Measurements from ENCODE around the gene SLX9. TPM values are rescaled to one million over a fixed set of nuclear protein-coding genes. Genes with fewer than 3 reads are reported as not detected.

SLX9 gene
- polyA plus RNA-seq, 1 of the 3 experiments (the other 2 are of a cell fraction) = 42.9 TPM

GRCh38 chr21:44947930-44948331 is 8.1 kb downstream of the SLX9 start (continued):
- TF ChIP-seq IRF3 (IDR thresholded peaks at IDR 0.05; ENCODE audit: low read depth, low read length) (no peak), TAF1 (IDR thresholded peaks at IDR 0.05; ENCODE audit: borderline replicate concordance, low read depth, low read length) (no peak), PBX3 (IDR thresholded peaks at IDR 0.05) (no peak)

- no peak for DNase-seq
- TF ChIP-seq TEAD4 (IDR thresholded peaks at IDR 0.05; ENCODE audit: borderline replicate concordance, insufficient read depth) (no peak), NFIC (IDR thresholded peaks at IDR 0.05; ENCODE audit: borderline replicate concordance) (no peak), JUND (IDR thresholded peaks at IDR 0.05) (no peak), CHD2 (IDR thresholded peaks at IDR 0.05; ENCODE audit: low read length, partially characterized antibody) (no peak), GATA2 (CRISPR knock-in tag; IDR thresholded peaks at IDR 0.05) (no peak), CTCF (IDR thresholded peaks at IDR 0.05) (no peak), NRF1 (IDR thresholded peaks at IDR 0.05; ENCODE audit: low read depth, low read length) (no peak), IRF3 (IDR thresholded peaks at IDR 0.05; ENCODE audit: low read depth, low read length) (no peak), TCF12 (IDR thresholded peaks at IDR 0.05) (no peak), USF2 (IDR thresholded peaks at IDR 0.05; ENCODE audit: borderline replicate concordance, low read depth, low read length) (no peak), MXI1 (IDR thresholded peaks at IDR 0.05; ENCODE audit: low read depth, low read length) (no peak), ZBTB33 (IDR thresholded peaks at IDR 0.05; ENCODE audit: borderline replicate concordance, low read depth) (no peak), TAF1 (IDR thresholded peaks at IDR 0.05; ENCODE audit: borderline replicate concordance, low read depth, low read length) (no peak), RAD21 (IDR thresholded peaks at IDR 0.05; ENCODE audit: low read length) (no peak), SMC3 (IDR thresholded peaks at IDR 0.05; ENCODE audit: low read depth, low read length) (no peak)
- Histone ChIP-seq H3K9ac (no peak overlapping the region), H3K9me3 (no peaks in the 10 kb centered on the region), H3K27me3 (ENCODE audit: insufficient read depth) (no peaks in the 10 kb centered on the region), H3K4me2 (no peak overlapping the region), H3K36me3 (replicated peaks in 1 of 2; ENCODE audit: control insufficient read depth in 1 of 2, insufficient read depth in 2 of 2, low read length in 1 of 2) (peaks cover 7 to 42% of the 10 kb centered on the region in 2 experiments), H3F3A (replicated peaks; ENCODE audit: insufficient read depth) (no peaks in the 10 kb centered on the region), H4K20me1 (ENCODE audit: insufficient read depth) (peaks cover 33% of the 10 kb centered on the region), H3K79me2 (ENCODE audit: insufficient read depth) (peaks cover 61% of the 10 kb centered on the region; the same call in 1 of the 2 replicates), H3K9me2 (no peaks in the 10 kb centered on the region), H3K27ac (ENCODE audit: low read depth in 2 of 2, low read length in 1 of 2) (no peak overlapping the region), H2AFZ (ENCODE audit: low read depth) (no peak overlapping the region), H3K4me3 (ENCODE audit: low read depth in 2 of 2, low read length in 1 of 2) (no peak overlapping the region), H3K4me1 (ENCODE audit: control insufficient read depth in 1 of 2, insufficient read depth in 2 of 2, low read depth in 1 of 2, low read length in 1 of 2) (peaks cover 0 to 2% of the 10 kb centered on the region in 2 experiments; a peak in 1 of 4 replicates)
- ChIA-PET POLR2A (interaction anchor here (0.6 to 0.8 kb wide), 3 partner anchors 16 to 178 kb away, joined by 3 to 5 read pairs (median 3); no protein-coding TSS in a partner anchor), CTCF (interaction anchor here (0.6 to 16.8 kb wide), 25 partner anchors 10 to 1022 kb away, joined by 3 to 357 read pairs (median 4); partner anchors contain the start of gene UBE2G2)
- 95% methylated on average over 9 of the region's 16 CpGs for WGBS (ENCODE audit: low lambda C conversion rate)
Measured at GRCh38 chr21:44948426-44949120, 8.7 kb downstream of the SLX9 start.

All from SK-N-SH (cell line).